Prostate gland (tissue), 2 donors: ENCODE results near the gene ANKS3. TPM values are rescaled to one million over a fixed set of nuclear protein-coding genes. Genes with fewer than 3 reads are reported as not detected.

Experiments used
- DNase-seq: peaks from one replicate; pipeline ENCODE4 v3.0.0-alpha.2; 2019; ENCODE audit warnings: low spot score
- H3K27ac ChIP-seq, 2 donors: fragments of 200-600 bp; sonication (generic); 2 replicates each; pipeline ENCODE4 v1.5.1; 2017 to 2019
- H3K27me3 ChIP-seq: fragments of 200-600 bp; sonication (generic); replicated peaks from 2 replicates; pipeline ENCODE4 v1.5.1; 2019; ENCODE audit not compliant: insufficient read depth
- H3K36me3 ChIP-seq, 2 donors: fragments of 200-600 bp; sonication (generic); 1 replicate in 1 of 2; 2 replicates in 1 of 2; pipeline versions ENCODE4 v1.5.1 to v1.8.1; 2017 to 2019
- H3K4me1 ChIP-seq: fragments of 200-600 bp; sonication (generic); replicated peaks from 2 replicates; pipeline ENCODE4 v1.5.1; 2019
- H3K4me3 ChIP-seq, 2 donors: fragments of 200-600 bp; sonication (generic); 2 replicates each; pipeline ENCODE4 v1.5.1; 2017 to 2019
- H3K9me3 ChIP-seq: fragments of 200-600 bp; sonication (generic); 2 replicates; pipeline ENCODE4 v1.5.1; 2017
- POLR2A ChIP-seq: fragments of 450-650 bp; IDR thresholded peaks from one replicate; pipeline ENCODE4 v1.6.1; 2016; ENCODE audit warnings: antibody characterized with exemption, mild to moderate bottlenecking
- POLR2AphosphoS5 ChIP-seq: sonication (generic); formaldehyde crosslinking; IDR thresholded peaks from one replicate; pipeline ENCODE4 v1.6.1; 2017; ENCODE audit warnings: antibody characterized with exemption
- WGBS: methylation state at CpG from one replicate; pipeline ENCODE4 v1.1.5; 2018; 5-methylcytosine and 5-hydroxymethylcytosine counted together
- intact Hi-C: fragments of 100-400 bp; cut with DNase I; formaldehyde crosslinking; loops from one replicate; pipeline ENCODE4 v1.14.2; 2022
- total RNA-seq, 2 donors: library from RNA; depleted of rRNA; stranded (reverse); fragments of >200 nt; gene quantifications; one replicate each; pipeline ENCODE4 v1.1.0, GENCODE V29; 2016
- TF ChIP-seq, protein P1 (sequence below), 4 experiments: fragments of 200-600 bp in 2 of 4; fragments of 450-650 bp in 2 of 4; sonication (generic) in 2 of 4; IDR thresholded peaks; 1 replicate in 3 of 4; 2 replicates in 1 of 4; pipeline ENCODE4 v1.5.1; 2016 to 2019; ENCODE audit warnings: antibody characterized with exemption in 4 of 4, mild to moderate bottlenecking in 2 of 4, moderate library complexity in 2 of 4

The ANKS3 gene
- total RNA-seq, 2 donors from 2014 or later: 19.1 to 42.9 TPM

GRCh38 chr16:4755687-4756086 lies 21.6 kb upstream of the ANKS3 start:
- TF ChIP-seq POLR2A (no peak), POLR2AphosphoS5 (peak; percentile 28)
- no peak for DNase-seq
- no peaks in the 10 kb centered on the region for H3K4me1 ChIP-seq
- H3K4me3 ChIP-seq: no peak overlapping the region
- no peaks in the 10 kb centered on the region for H3K27me3 ChIP-seq
- intact Hi-C loops: no loop called here
- no peak overlapping the region for H3K27ac ChIP-seq
- no peaks in the 10 kb centered on the region for H3K9me3 ChIP-seq
- 84% methylated on average over 6 of the region's 6 CpGs for WGBS
- H3K36me3 ChIP-seq: peaks cover 17 to 27% of the 10 kb centered on the region in 2 donors

- intact Hi-C loops: no loop called here
- WGBS: over 99% methylated on average over 4 of the region's 4 CpGs
- Histone ChIP-seq H3K9me3 (no peaks in the 10 kb centered on the region), H3K4me3 (no peak overlapping the region), H3K27ac (no peak overlapping the region), H3K27me3 (no peaks in the 10 kb centered on the region), H3K4me1 (no peaks in the 10 kb centered on the region), H3K36me3 (peaks cover 10 to 20% of the 10 kb centered on the region in 2 donors)
- no peak for DNase-seq
- TF ChIP-seq, protein P1, sequence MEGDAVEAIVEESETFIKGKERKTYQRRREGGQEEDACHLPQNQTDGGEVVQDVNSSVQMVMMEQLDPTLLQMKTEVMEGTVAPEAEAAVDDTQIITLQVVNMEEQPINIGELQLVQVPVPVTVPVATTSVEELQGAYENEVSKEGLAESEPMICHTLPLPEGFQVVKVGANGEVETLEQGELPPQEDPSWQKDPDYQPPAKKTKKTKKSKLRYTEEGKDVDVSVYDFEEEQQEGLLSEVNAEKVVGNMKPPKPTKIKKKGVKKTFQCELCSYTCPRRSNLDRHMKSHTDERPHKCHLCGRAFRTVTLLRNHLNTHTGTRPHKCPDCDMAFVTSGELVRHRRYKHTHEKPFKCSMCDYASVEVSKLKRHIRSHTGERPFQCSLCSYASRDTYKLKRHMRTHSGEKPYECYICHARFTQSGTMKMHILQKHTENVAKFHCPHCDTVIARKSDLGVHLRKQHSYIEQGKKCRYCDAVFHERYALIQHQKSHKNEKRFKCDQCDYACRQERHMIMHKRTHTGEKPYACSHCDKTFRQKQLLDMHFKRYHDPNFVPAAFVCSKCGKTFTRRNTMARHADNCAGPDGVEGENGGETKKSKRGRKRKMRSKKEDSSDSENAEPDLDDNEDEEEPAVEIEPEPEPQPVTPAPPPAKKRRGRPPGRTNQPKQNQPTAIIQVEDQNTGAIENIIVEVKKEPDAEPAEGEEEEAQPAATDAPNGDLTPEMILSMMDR (IDR thresholded peaks at IDR 0.05): no peak
- TF ChIP-seq POLR2A (no peak), POLR2AphosphoS5 (no peak)
Observed at GRCh38 chr16:4754865-4755264, 20.8 kb upstream of the ANKS3 start.

DNA sequence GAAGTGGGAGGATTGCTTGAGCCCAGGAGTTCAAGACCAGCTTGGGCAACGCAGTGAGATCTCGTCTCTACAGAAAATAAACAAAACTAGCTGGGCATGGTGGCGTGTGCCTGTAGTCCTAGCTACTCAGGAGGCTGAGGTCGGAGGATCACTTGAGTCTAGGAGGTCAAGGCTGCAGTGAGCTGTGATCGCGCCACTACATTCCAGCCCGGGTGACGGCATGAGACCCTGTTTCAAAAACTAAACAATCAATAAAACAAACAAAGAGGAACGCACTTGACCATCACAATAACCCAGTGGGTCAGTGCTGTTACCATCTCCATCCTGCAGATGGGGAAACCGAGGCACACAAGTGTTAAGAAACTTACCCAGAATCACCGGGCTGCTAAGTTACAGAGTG lies 19.2 kb upstream of the ANKS3 start:
- 89% methylated on average over 11 of the region's 11 CpGs for WGBS
- no peak overlapping the region for H3K27ac ChIP-seq
- no peaks in the 10 kb centered on the region for H3K27me3 ChIP-seq
- H3K4me3 ChIP-seq: no peak overlapping the region
- DNase-seq: no peak
- no peaks in the 10 kb centered on the region for H3K4me1 ChIP-seq
- intact Hi-C loops: no loop called here
- no peak for TF ChIP-seq POLR2A
- no peak for TF ChIP-seq POLR2AphosphoS5
- TF ChIP-seq, protein P1 (IDR thresholded peaks at IDR 0.05): no peak
- H3K36me3 ChIP-seq: peaks cover 10 to 20% of the 10 kb centered on the region in 2 donors
- no peaks in the 10 kb centered on the region for H3K9me3 ChIP-seq

- Histone ChIP-seq H3K27ac (no peak overlapping the region), H3K4me3 (no peak overlapping the region), H3K4me1 (no peaks in the 10 kb centered on the region), H3K36me3 (peaks cover 10 to 20% of the 10 kb centered on the region in 2 donors), H3K9me3 (no peaks in the 10 kb centered on the region), H3K27me3 (no peaks in the 10 kb centered on the region)
- intact Hi-C loops: no loop called here
- DNase-seq: no peak
- 92% methylated on average over 44 of the region's 44 CpGs for WGBS
- TF ChIP-seq POLR2A: no peak
- TF ChIP-seq, protein P1 (IDR thresholded peaks at IDR 0.05): no peak
- TF ChIP-seq POLR2AphosphoS5: no peak
Observed at GRCh38 chr16:4752351-4753100, 18.5 kb upstream of the ANKS3 start.

- WGBS: 84% methylated on average over 8 of the region's 8 CpGs
- Histone ChIP-seq H3K27me3 (no peaks in the 10 kb centered on the region), H3K9me3 (no peaks in the 10 kb centered on the region), H3K4me1 (no peaks in the 10 kb centered on the region), H3K36me3 (peaks cover 10 to 20% of the 10 kb centered on the region in 2 donors), H3K4me3 (no peak overlapping the region), H3K27ac (no peak overlapping the region)
- TF ChIP-seq, protein P1 (IDR thresholded peaks at IDR 0.05): no peak
- TF ChIP-seq POLR2AphosphoS5 (no peak), POLR2A (no peak)
- intact Hi-C loops: no loop called here
- no peak for DNase-seq
Observed at GRCh38 chr16:4750896-4751295, 16.8 kb upstream of the ANKS3 start.
